ENCODE measurements around the gene NCOR1.
A peak's percentile ranks its signal among the peaks of the same experiment; 100 is the strongest.
"Not testable (repeated sequence)": the region's sequence is repeated elsewhere in the genome, so short reads cannot be mapped to it uniquely, and the experiment has no call there.

NCOR1 gene

GRCh38 chr17:16145319-16145890, 69.9 kb downstream of the NCOR1 start:
- not testable (repeated sequence) for DNase-seq

- DNase-seq, result no peak
Observed at GRCh38 chr17:16141685-16142084, 73.6 kb downstream of the NCOR1 start.

GRCh38 chr17:16140854-16141253, 74.5 kb downstream of the NCOR1 start:
- DNase-seq, result no peak

- DNase-seq, result no peak
Observed at GRCh38 chr17:16135461-16135860, 79.9 kb downstream of the NCOR1 start.

GRCh38 chr17:16131593-16131992, 83.7 kb downstream of the NCOR1 start:
- DNase-seq, result no peak

- no peak for DNase-seq
Observed at GRCh38 chr17:16129441-16130205, 85.7 kb downstream of the NCOR1 start.

- no peak for DNase-seq
Observed at GRCh38 chr17:16123531-16123930, 91.8 kb downstream of the NCOR1 start.

GRCh38 chr17:16122697-16123434, 92.5 kb downstream of the NCOR1 start:
- DNase-seq, result no peak

- DNase-seq, result no peak
Observed at GRCh38 chr17:16121915-16122314, 93.4 kb downstream of the NCOR1 start.

GRCh38 chr17:16120937-16121336, 94.4 kb downstream of the NCOR1 start:
- DNase-seq, result no peak

GRCh38 chr17:16117149-16117548, 98.2 kb downstream of the NCOR1 start:
- no peak for DNase-seq

- not testable (repeated sequence) for DNase-seq
Observed at GRCh38 chr17:16115077-16115698, 100.1 kb downstream of the NCOR1 start.

- no peak for DNase-seq
Observed at GRCh38 chr17:16108871-16109270, 106.5 kb downstream of the NCOR1 start.

- DNase-seq, result no peak
Observed at GRCh38 chr17:16108386-16108785, 106.9 kb downstream of the NCOR1 start.

- no peak for DNase-seq
Observed at GRCh38 chr17:16107165-16107770, 108.1 kb downstream of the NCOR1 start.

GRCh38 chr17:16106161-16106891, 109.0 kb downstream of the NCOR1 start:
- peak; percentile 80 for DNase-seq

GRCh38 chr17:16104189-16104588, 111.1 kb downstream of the NCOR1 start:
- DNase-seq, result no peak

- DNase-seq, result no peak
Observed at GRCh38 chr17:16101440-16101839, 113.9 kb downstream of the NCOR1 start.

- DNase-seq, result no peak
Observed at GRCh38 chr17:16100737-16101400, 114.5 kb downstream of the NCOR1 start.

- DNase-seq, result no peak
Observed at GRCh38 chr17:16091773-16092172, 123.6 kb downstream of the NCOR1 start.

- no peak for DNase-seq
Observed at GRCh38 chr17:16086957-16087356, 128.4 kb downstream of the NCOR1 start.

Data from midbrain (tissue), 1 donor.